HG03175 (cell line): ENCODE results near the gene UMOD.
"Not testable (repeated sequence)": the region's sequence is repeated elsewhere in the genome, so short reads cannot be mapped to it uniquely, and the experiment has no call there.

ENCODE experiments used
- ATAC-seq: cut with Tn5 transposase; IDR thresholded peaks from one replicate; pipeline ENCODE4 v1.9.1; 2021; ENCODE audit warnings: mild to moderate bottlenecking, moderate library complexity; ENCODE audit not compliant: unreplicated experiment

UMOD gene

GRCh38 chr16:20323591-20324117 lies 28.9 kb downstream of the UMOD start:
- no peak for ATAC-seq

GRCh38 chr16:20322696-20323095 lies 29.8 kb downstream of the UMOD start:
- ATAC-seq, result no peak

GRCh38 chr16:20321671-20322070 lies 30.8 kb downstream of the UMOD start:
- no peak for ATAC-seq

- not testable (repeated sequence) for ATAC-seq
Observed at GRCh38 chr16:20321051-20321450, 31.5 kb downstream of the UMOD start.

GRCh38 chr16:20320592-20320991 lies 31.9 kb downstream of the UMOD start:
- ATAC-seq, result no peak

- no peak for ATAC-seq
Observed at GRCh38 chr16:20320178-20320577, 32.3 kb downstream of the UMOD start.

GRCh38 chr16:20319406-20319805 lies 33.1 kb downstream of the UMOD start:
- ATAC-seq, result no peak

GRCh38 chr16:20318437-20318836 lies 34.1 kb downstream of the UMOD start:
- ATAC-seq, result no peak

GRCh38 chr16:20318006-20318405 lies 34.5 kb downstream of the UMOD start:
- no peak for ATAC-seq

GRCh38 chr16:20317117-20317516 lies 35.4 kb downstream of the UMOD start:
- ATAC-seq, result no peak

- no peak for ATAC-seq
Observed at GRCh38 chr16:20316715-20317114, 35.8 kb downstream of the UMOD start.

- ATAC-seq, result no peak
Observed at GRCh38 chr16:20315764-20316163, 36.8 kb downstream of the UMOD start.

- no peak for ATAC-seq
Observed at GRCh38 chr16:20314575-20314974, 37.9 kb downstream of the UMOD start.

- ATAC-seq, result no peak
Observed at GRCh38 chr16:20313741-20314140, 38.8 kb downstream of the UMOD start.

GRCh38 chr16:20312536-20313095 lies 39.9 kb downstream of the UMOD start:
- not testable (repeated sequence) for ATAC-seq

- ATAC-seq, result no peak
Observed at GRCh38 chr16:20311548-20311947, 41.0 kb downstream of the UMOD start.

GRCh38 chr16:20310421-20311395 lies 41.8 kb downstream of the UMOD start:
- ATAC-seq, result no peak

GRCh38 chr16:20309786-20310185 lies 42.7 kb downstream of the UMOD start:
- ATAC-seq, result no peak

- ATAC-seq, result no peak
Observed at GRCh38 chr16:20308801-20309590, 43.5 kb downstream of the UMOD start.

- no peak for ATAC-seq
Observed at GRCh38 chr16:20308266-20308665, 44.2 kb downstream of the UMOD start.

- no peak for ATAC-seq
Observed at GRCh38 chr16:20307791-20308190, 44.7 kb downstream of the UMOD start.
